Activated T-helper 9 cell treated with anti-CD3 and anti-CD28 coated beads, Interleukin-2, amount 50 U/mL, for 16 hours (primary cell): ENCODE measurements around the gene DPYSL3.

Experiments used
- DNase-seq: peaks from one replicate; pipeline ENCODE4 v3.0.0-alpha.2; 2020; ENCODE audit warnings: low read depth

The DPYSL3 gene

GRCh38 chr5:147512659-147513379 is 3.0 kb upstream of the DPYSL3 start:
- no peak for DNase-seq

GRCh38 chr5:147510885-147511284 is 1.0 kb upstream of the DPYSL3 start:
- DNase-seq = no peak

GRCh38 chr5:147509041-147509709 is 693 bp downstream of the DPYSL3 start:
- DNase-seq = no peak

- DNase-seq = no peak
Measured at GRCh38 chr5:147508711-147509040, 1.2 kb downstream of the DPYSL3 start.

- no peak for DNase-seq
Measured at GRCh38 chr5:147507480-147508126, 2.3 kb downstream of the DPYSL3 start.

- DNase-seq = no peak
Measured at GRCh38 chr5:147504535-147504934, 5.3 kb downstream of the DPYSL3 start.

- DNase-seq = no peak
Measured at GRCh38 chr5:147504011-147504410, 5.9 kb downstream of the DPYSL3 start.

GRCh38 chr5:147490989-147491388 is 18.9 kb downstream of the DPYSL3 start:
- no peak for DNase-seq

- no peak for DNase-seq
Measured at GRCh38 chr5:147487031-147487750, 22.7 kb downstream of the DPYSL3 start.

- no peak for DNase-seq
Measured at GRCh38 chr5:147485814-147486213, 24.1 kb downstream of the DPYSL3 start.

- no peak for DNase-seq
Measured at GRCh38 chr5:147485046-147485445, 24.8 kb downstream of the DPYSL3 start.

- no peak for DNase-seq
Measured at GRCh38 chr5:147484708-147485020, 25.2 kb downstream of the DPYSL3 start.

- no peak for DNase-seq
Measured at GRCh38 chr5:147483961-147484707, 25.7 kb downstream of the DPYSL3 start.

GRCh38 chr5:147483188-147483790 is 26.6 kb downstream of the DPYSL3 start:
- no peak for DNase-seq

- DNase-seq = no peak
Measured at GRCh38 chr5:147482706-147483180, 27.1 kb downstream of the DPYSL3 start.

- DNase-seq = no peak
Measured at GRCh38 chr5:147481874-147482705, 27.8 kb downstream of the DPYSL3 start.

- no peak for DNase-seq
Measured at GRCh38 chr5:147481376-147481775, 28.5 kb downstream of the DPYSL3 start.

- no peak for DNase-seq
Measured at GRCh38 chr5:147479949-147480348, 29.9 kb downstream of the DPYSL3 start.

GRCh38 chr5:147479444-147479843 is 30.4 kb downstream of the DPYSL3 start:
- no peak for DNase-seq

- no peak for DNase-seq
Measured at GRCh38 chr5:147474140-147474539, 35.7 kb downstream of the DPYSL3 start.
